ENCODE data around the gene HSD17B13. TPM values are rescaled to one million over a fixed set of nuclear protein-coding genes. Genes with fewer than 3 reads are reported as not detected.

Gene HSD17B13
- total RNA-seq, 1 experiment from 2014 or later = 0.13 TPM

DNA sequence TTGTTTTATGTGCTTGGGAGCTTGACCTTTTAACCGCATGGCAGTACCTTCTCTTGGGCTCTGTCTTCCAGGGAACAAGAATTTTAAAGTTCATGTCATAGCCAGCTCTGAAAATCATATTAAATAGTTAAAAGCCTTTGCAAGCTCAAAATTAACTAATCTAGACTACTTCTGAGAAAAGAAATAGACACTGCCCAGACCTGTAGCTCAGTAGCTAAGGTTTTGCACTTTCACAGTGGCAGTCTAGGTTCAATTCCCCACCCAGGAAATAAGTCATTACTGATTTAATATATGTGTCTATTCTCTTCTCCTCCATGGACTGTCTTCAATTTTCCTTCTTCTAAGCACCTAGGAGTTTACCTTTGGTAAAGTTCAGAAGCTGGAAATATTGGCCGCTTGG lies 40.9 kb upstream of the HSD17B13 start:
- DNase-seq (ENCODE audit: low read depth, low spot score) (no peak), ATAC-seq (no peak)
- CTCF ChIA-PET = no interaction called here
- H3K4me3 ChIP-seq (ENCODE audit: low read depth in 2 of 2, low read length in 2 of 2) = no peak overlapping the region
- no peaks in the 10 kb centered on the region for H3K9me3 ChIP-seq (ENCODE audit: control insufficient read depth, insufficient read depth, low read depth, low read length)
- BruUV-seq (replicated peaks) = no TSS peak
- H3K36me3 ChIP-seq (ENCODE audit: control insufficient read depth, insufficient read depth, low read length) = peaks cover 6% of the 10 kb centered on the region; the same call in 1 of the 2 replicates
- H3K27ac ChIP-seq (ENCODE audit: low read length) = no peak overlapping the region
- POLR2A ChIA-PET = no interaction called here
- intact Hi-C loops (cut with micrococcal nuclease; ENCODE audit: unreplicated experiment) (loop anchor here (5.0 kb wide), 1 partner anchor 91 kb away; no protein-coding TSS in a partner anchor), in situ Hi-C loops (cut with HindIII; ENCODE audit: low pct_unique_long_range_greater_than_20kb, low sequenced_read_pairs) (no loop called here)
- no peaks in the 10 kb centered on the region for H3K27me3 ChIP-seq (ENCODE audit: control insufficient read depth, insufficient read depth, low read length)
- TF ChIP-seq POLR2AphosphoS5 (IDR thresholded peaks at IDR 0.05; ENCODE audit: low read depth, low read length) (no peak), CTCF (IDR thresholded peaks at IDR 0.05) (no peak), REST (IDR thresholded peaks at IDR 0.05; ENCODE audit: insufficient read depth in 1 of 2, low read depth in 2 of 2, low read length in 1 of 2) (no peak), SIN3A (IDR thresholded peaks at IDR 0.05; ENCODE audit: borderline replicate concordance, insufficient read depth, low read depth, low read length) (no peak), TCF7L2 (IDR thresholded peaks at IDR 0.05; ENCODE audit: low read depth, low read length) (no peak)
- H3K4me1 ChIP-seq (ENCODE audit: control insufficient read depth, insufficient read depth, low read length) = no peaks in the 10 kb centered on the region

DNA sequence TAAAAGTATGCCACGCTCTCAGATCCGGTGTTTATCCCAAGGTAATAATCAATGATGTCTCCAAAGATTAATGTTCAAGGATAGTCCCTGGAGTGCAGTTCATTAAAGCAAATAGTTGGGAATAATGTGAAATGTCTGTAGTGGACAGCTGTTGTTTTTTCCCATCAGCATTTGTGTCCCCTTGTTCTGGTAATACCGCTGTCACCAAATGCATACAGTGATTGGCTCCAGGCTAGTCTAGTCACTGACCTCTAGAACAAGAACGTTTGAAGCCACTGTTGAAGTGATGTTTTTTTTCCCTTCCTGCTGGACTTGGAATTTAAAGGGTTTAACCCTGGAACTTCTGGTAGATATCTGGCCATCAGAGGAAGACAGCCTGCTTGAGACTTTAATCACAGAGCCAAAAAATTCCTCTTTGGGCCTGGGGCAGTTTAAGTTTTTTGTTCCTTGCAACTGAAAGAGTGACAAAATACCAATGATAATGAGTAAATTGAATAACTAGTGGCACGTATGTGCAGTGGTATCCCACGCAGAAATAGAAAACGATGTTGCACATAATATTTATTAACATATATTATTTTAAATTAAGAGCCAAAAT lies 37.8 kb upstream of the HSD17B13 start:
- no peak for ATAC-seq
- Histone ChIP-seq H3K4me1 (ENCODE audit: control insufficient read depth, insufficient read depth, low read length) (no peaks in the 10 kb centered on the region), H3K9me3 (ENCODE audit: control insufficient read depth, insufficient read depth, low read depth, low read length) (no peaks in the 10 kb centered on the region), H3K27me3 (ENCODE audit: control insufficient read depth, insufficient read depth, low read length) (no peaks in the 10 kb centered on the region), H3K36me3 (ENCODE audit: control insufficient read depth, insufficient read depth, low read length) (peaks cover 4% of the 10 kb centered on the region; the same call in 1 of the 2 replicates), H3K27ac (ENCODE audit: low read length) (no peak overlapping the region), H3K4me3 (ENCODE audit: low read depth in 2 of 2, low read length in 2 of 2) (no peak overlapping the region)
- TF ChIP-seq SIN3A (IDR thresholded peaks at IDR 0.05; ENCODE audit: borderline replicate concordance, insufficient read depth, low read depth, low read length) (no peak), TCF7L2 (IDR thresholded peaks at IDR 0.05; ENCODE audit: low read depth, low read length) (no peak), CTCF (IDR thresholded peaks at IDR 0.05) (no peak), POLR2AphosphoS5 (IDR thresholded peaks at IDR 0.05; ENCODE audit: low read depth, low read length) (no peak), REST (IDR thresholded peaks at IDR 0.05; ENCODE audit: insufficient read depth in 1 of 2, low read depth in 2 of 2, low read length in 1 of 2) (no peak)
- POLR2A ChIA-PET = no interaction called here
- CTCF ChIA-PET = no interaction called here
- intact Hi-C loops (cut with micrococcal nuclease; ENCODE audit: unreplicated experiment) = loop anchor here (5.0 kb wide), 1 partner anchor 88 kb away; no protein-coding TSS in a partner anchor
- no TSS peak for BruUV-seq (replicated peaks)
- DNase-seq (ENCODE audit: low read depth, low spot score) = no peak
- in situ Hi-C loops (cut with HindIII; ENCODE audit: low pct_unique_long_range_greater_than_20kb, low sequenced_read_pairs) = no loop called here
